Tibial artery (tissue), 4 donors: Measurements from ENCODE around the gene TSHZ2.

ENCODE experiments used
- DNase-seq, 2 donors: peaks; one replicate each; pipeline ENCODE4 v3.0.0-alpha.2; 2019
- H3K27ac ChIP-seq, 2 donors: fragments of 200-600 bp; sonication (generic) in 1 of 2; 1 replicate in 1 of 2; 2 replicates in 1 of 2; pipeline ENCODE4 v1.5.1; 2018 to 2019; ENCODE audit warnings: mild to moderate bottlenecking in 1 of 2
- H3K27me3 ChIP-seq, 2 donors: fragments of 200-600 bp; sonication (generic) in 1 of 2; one replicate each; pipeline versions ENCODE4 v1.5.1 to v1.6.0; 2016 to 2019
- H3K36me3 ChIP-seq, 3 donors: fragments of 200-600 bp; sonication (generic) in 2 of 3; one replicate each; pipeline ENCODE4 v1.5.1; 2016 to 2019; ENCODE audit warnings: mild to moderate bottlenecking in 2 of 3
- H3K4me1 ChIP-seq, 4 donors: fragments of 200-600 bp; sonication (generic) in 2 of 4; 1 replicate in 3 of 4; 2 replicates in 1 of 4; pipeline ENCODE4 v1.5.1; 2016 to 2019
- H3K4me3 ChIP-seq, 2 donors: fragments of 200-600 bp; sonication (generic) in 1 of 2; 1 replicate in 1 of 2; 2 replicates in 1 of 2; pipeline ENCODE4 v1.5.1; 2018 to 2019; ENCODE audit warnings: mild to moderate bottlenecking in 2 of 2
- H3K9me3 ChIP-seq, 3 donors: fragments of 200-600 bp; sonication (generic) in 1 of 3; one replicate each; pipeline ENCODE4 v1.5.1; 2016 to 2019
- CTCF ChIP-seq, 2 experiments: fragments of 200-600 bp in 1 of 2; fragments of 450-650 bp in 1 of 2; IDR thresholded peaks; one replicate each; pipeline ENCODE4 v1.5.1; 2017 to 2019; ENCODE audit warnings: antibody characterized with exemption in 2 of 2, mild to moderate bottlenecking in 1 of 2, moderate library complexity in 1 of 2
- intact Hi-C: fragments of 100-400 bp; cut with DNase I; formaldehyde crosslinking; loops from one replicate; pipeline ENCODE4 v1.15.0; 2023; ENCODE audit warnings: low total_unique reads

Gene TSHZ2

GRCh38 chr20:53238121-53238660 is 266.0 kb downstream of the TSHZ2 start:
- no peak overlapping the region for H3K27ac ChIP-seq
- no peak for TF ChIP-seq CTCF (IDR thresholded peaks at IDR 0.05)
- DNase-seq = no peak
- H3K4me1 ChIP-seq = no peaks in the 10 kb centered on the region
- H3K36me3 ChIP-seq = no peaks in the 10 kb centered on the region
- no peak overlapping the region for H3K4me3 ChIP-seq
- intact Hi-C loops = no loop called here
- H3K27me3 ChIP-seq = no peaks in the 10 kb centered on the region
- no peaks in the 10 kb centered on the region for H3K9me3 ChIP-seq

GRCh38 chr20:53243152-53243551 is 271.0 kb downstream of the TSHZ2 start:
- Histone ChIP-seq H3K27me3 (no peaks in the 10 kb centered on the region), H3K4me1 (no peaks in the 10 kb centered on the region), H3K27ac (no peak overlapping the region), H3K9me3 (no peaks in the 10 kb centered on the region), H3K4me3 (no peak overlapping the region), H3K36me3 (no peaks in the 10 kb centered on the region)
- intact Hi-C loops = no loop called here
- TF ChIP-seq CTCF (IDR thresholded peaks at IDR 0.05) = no peak
- no peak for DNase-seq

- Histone ChIP-seq H3K27ac (no peak overlapping the region), H3K4me3 (no peak overlapping the region), H3K27me3 (no peaks in the 10 kb centered on the region), H3K4me1 (no peaks in the 10 kb centered on the region), H3K9me3 (no peaks in the 10 kb centered on the region), H3K36me3 (no peaks in the 10 kb centered on the region)
- intact Hi-C loops = no loop called here
- no peak for TF ChIP-seq CTCF (IDR thresholded peaks at IDR 0.05)
- no peak for DNase-seq
Measured at GRCh38 chr20:53244711-53245110, 272.6 kb downstream of the TSHZ2 start.

GRCh38 chr20:53245574-53245973 is 273.4 kb downstream of the TSHZ2 start:
- no peak for DNase-seq
- Histone ChIP-seq H3K9me3 (no peaks in the 10 kb centered on the region), H3K4me1 (no peaks in the 10 kb centered on the region), H3K27ac (no peak overlapping the region), H3K27me3 (no peaks in the 10 kb centered on the region), H3K4me3 (no peak overlapping the region), H3K36me3 (no peaks in the 10 kb centered on the region)
- intact Hi-C loops = no loop called here
- no peak for TF ChIP-seq CTCF (IDR thresholded peaks at IDR 0.05)

GRCh38 chr20:53247468-53248103 is 275.4 kb downstream of the TSHZ2 start:
- intact Hi-C loops = no loop called here

More at GRCh38 chr20:53247468-53248103, 275.4 kb downstream of the TSHZ2 start:
- TF ChIP-seq CTCF (IDR thresholded peaks at IDR 0.05) = no peak
- no peaks in the 10 kb centered on the region for H3K27me3 ChIP-seq
- H3K4me3 ChIP-seq = no peak overlapping the region
- DNase-seq = no peak
- no peaks in the 10 kb centered on the region for H3K9me3 ChIP-seq
- no peaks in the 10 kb centered on the region for H3K4me1 ChIP-seq
- no peak overlapping the region for H3K27ac ChIP-seq
- no peaks in the 10 kb centered on the region for H3K36me3 ChIP-seq
